ENCODE measurements around the gene CELSR3. TPM values are rescaled to one million over a fixed set of nuclear protein-coding genes. Genes with fewer than 3 reads are reported as not detected.

Gene CELSR3
- total RNA-seq, 2 experiments from 2014 or later, result 20.9 to 24.0 TPM

DNA sequence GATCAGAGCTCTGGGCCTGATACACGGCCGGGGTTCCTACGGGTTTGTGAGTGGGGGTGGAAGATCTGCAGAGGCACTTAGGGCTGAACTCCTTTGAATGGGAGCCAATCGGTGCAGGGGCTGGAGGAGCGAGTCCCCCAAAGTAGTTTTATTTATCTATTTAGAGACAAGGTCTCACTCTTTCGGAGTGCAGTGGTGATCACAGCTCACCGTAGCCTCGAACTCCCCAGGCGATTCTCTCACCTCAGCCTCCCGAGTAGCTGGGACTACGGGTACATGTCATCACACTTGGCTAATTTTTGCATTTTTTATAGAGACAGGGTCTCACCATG, 1.6 kb upstream of the CELSR3 start:
- H3K4me1 Mint-ChIP-seq, result peaks cover 19% of the 10 kb centered on the region
- H3K4me3 Mint-ChIP-seq, result peak overlapping the region; percentile 89
- H3K27me3 Mint-ChIP-seq, result peaks cover 14% of the 10 kb centered on the region
- peaks cover 5% of the 10 kb centered on the region for H3K36me3 Mint-ChIP-seq
- DNase-seq (no peak), ATAC-seq (no peak)
- no peak overlapping the region for H3K27ac Mint-ChIP-seq
- no peaks in the 10 kb centered on the region for H3K9me3 Mint-ChIP-seq (ENCODE audit: low read depth)
- CTCF ChIA-PET, result interaction anchor here (0.6 to 3.8 kb wide), 11 partner anchors 9 to 234 kb away, joined by 3 to 19 read pairs (median 4); partner anchors contain the start of genes IP6K2, NCKIPSD, SLC25A20 and SLC26A6

DNA sequence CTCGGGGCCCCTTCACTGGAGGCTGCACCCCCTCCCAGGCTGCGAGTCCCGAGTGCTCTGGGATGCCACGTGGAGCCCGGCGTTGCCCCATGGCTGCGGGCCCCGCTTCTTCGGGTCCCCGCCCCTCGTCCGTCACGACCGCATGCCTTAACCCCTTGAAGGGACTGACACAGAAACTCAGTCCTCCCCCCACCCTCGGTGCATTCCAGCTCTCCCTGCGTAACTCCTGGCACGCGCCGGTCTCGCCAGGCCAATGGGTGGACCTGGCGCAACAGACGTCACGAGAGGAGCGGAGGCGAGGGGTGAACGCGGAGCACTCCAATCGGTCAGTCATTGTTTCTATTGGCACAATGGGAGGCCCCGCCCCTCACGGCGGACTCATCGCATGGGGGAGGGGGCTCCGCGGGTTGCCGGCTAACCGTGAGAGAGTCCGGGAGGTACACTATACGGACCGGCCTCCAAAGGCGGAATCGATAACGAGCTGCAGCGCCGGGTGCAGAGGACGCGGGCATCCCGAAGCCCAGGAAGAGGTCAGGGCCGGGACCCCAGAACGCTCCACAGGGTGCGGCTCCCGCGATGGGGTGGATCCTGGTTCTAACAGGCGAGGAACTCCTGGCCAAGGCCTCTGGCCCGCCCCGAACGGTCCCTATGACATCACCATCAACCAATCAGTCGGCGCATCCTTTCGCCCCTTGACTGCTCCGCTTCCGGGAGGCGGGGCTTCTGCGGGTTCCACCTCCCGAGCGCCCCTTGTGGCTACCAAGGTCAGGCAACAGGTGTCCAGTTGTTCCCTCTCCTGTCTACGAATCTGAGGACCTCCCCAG, 1.0 kb upstream of the CELSR3 start:
- peaks cover 14% of the 10 kb centered on the region for H3K27me3 Mint-ChIP-seq
- H3K36me3 Mint-ChIP-seq, result peaks cover 5% of the 10 kb centered on the region

DNA sequence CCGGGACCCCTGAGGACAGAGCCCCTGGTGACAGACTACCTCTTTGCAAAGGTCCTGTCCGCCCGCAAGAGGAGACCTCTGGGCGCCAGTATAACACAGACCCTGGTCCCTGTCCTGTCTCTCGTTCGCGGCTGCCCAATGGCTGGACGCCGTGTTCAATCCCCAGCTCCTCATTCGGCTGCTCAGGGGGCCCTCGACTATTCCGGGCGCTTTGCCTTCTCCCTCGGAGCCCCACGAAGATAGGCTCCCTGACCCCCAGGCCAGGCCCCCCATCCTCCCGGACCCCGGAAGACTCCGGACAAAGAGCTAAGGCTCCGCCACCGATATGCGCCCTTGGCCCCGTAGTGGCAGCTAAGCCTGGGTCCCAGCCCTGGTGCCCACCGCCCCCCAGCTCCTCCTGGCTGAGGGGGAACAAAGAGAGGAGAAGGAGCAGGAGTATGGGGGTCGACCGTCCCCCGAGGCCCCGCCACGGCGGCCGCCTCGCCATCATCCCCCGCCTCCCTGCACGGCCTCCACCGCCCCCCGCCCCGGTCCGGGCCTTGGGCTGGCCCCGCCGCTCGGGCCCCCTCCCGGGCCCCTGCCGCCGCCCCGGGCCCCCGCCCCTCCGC, 437 bp downstream of the CELSR3 start:
- Mint-ChIP-seq H3K4me1 (peaks cover 27% of the 10 kb centered on the region), H3K9me3 (ENCODE audit: low read depth) (no peaks in the 10 kb centered on the region), H3K4me3 (peak overlapping the region; percentile 89), H3K27me3 (peaks cover 14% of the 10 kb centered on the region), H3K36me3 (peaks cover 3% of the 10 kb centered on the region), H3K27ac (no peak overlapping the region)
- CTCF ChIA-PET, result interaction anchor here (0.8 to 3.8 kb wide), 6 partner anchors 22 to 362 kb away, joined by 3 to 19 read pairs (median 4); partner anchors contain the start of genes NCKIPSD and SLC26A6
- no peak for ATAC-seq
- no peak for DNase-seq

More for the DNA sequence above, 1.0 kb upstream of the CELSR3 start:
- Mint-ChIP-seq H3K27ac (peak overlapping the region; percentile 93), H3K9me3 (ENCODE audit: low read depth) (no peaks in the 10 kb centered on the region), H3K4me1 (peaks cover 19% of the 10 kb centered on the region), H3K4me3 (peak overlapping the region; percentile 89)
- peak; percentile 98 for DNase-seq
- CTCF ChIA-PET, result interaction anchor here (0.6 to 3.8 kb wide), 15 partner anchors 10 to 358 kb away, joined by 3 to 19 read pairs (median 4); partner anchors contain the start of genes IP6K2, NCKIPSD, NDUFAF3 and SLC25A20
- ATAC-seq, result peak; percentile 92

DNA sequence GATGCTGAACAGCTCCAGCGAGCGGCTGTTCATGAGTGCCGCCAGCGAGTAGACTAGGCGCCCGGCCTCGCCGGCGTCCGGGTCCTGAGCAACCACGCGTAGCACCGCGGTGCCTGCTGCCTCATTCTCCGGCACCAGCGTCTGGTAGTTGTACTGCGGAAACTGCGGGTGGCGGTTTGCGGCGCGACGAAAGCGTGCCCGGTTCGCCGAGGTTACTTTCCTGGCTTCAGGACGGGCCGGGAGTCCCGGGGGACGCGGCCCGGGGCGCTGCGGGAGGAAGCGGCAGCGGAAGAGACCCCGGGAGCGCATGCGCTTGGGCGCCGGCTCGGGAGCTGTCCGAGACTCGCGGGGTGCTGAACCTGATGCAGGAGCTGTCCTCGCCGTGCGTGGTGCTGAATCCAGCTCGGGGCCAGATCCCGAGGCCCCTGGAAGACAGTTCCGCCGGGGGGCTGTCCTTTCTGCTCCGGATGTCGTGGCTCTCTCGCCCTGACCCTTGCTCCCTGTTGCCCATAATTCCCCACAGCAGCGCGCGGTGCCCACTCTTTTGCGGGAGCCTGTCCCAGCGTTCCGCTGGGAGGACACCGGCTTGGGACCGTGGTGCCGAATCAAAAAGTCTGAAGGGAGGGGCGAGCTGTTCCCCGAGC, 1.1 kb downstream of the CELSR3 start:
- Mint-ChIP-seq H3K36me3 (peaks cover 3% of the 10 kb centered on the region), H3K4me1 (peaks cover 33% of the 10 kb centered on the region), H3K4me3 (peak overlapping the region; percentile 49), H3K27me3 (peaks cover 14% of the 10 kb centered on the region), H3K9me3 (ENCODE audit: low read depth) (no peaks in the 10 kb centered on the region), H3K27ac (no peak overlapping the region)
- ATAC-seq (peak; percentile 9), DNase-seq (peak; percentile 82)
- CTCF ChIA-PET, result interaction anchor here (0.8 to 3.8 kb wide), 4 partner anchors 25 to 361 kb away, joined by 3 to 19 read pairs (median 9); partner anchors contain the start of genes NCKIPSD and SLC26A6

DNA sequence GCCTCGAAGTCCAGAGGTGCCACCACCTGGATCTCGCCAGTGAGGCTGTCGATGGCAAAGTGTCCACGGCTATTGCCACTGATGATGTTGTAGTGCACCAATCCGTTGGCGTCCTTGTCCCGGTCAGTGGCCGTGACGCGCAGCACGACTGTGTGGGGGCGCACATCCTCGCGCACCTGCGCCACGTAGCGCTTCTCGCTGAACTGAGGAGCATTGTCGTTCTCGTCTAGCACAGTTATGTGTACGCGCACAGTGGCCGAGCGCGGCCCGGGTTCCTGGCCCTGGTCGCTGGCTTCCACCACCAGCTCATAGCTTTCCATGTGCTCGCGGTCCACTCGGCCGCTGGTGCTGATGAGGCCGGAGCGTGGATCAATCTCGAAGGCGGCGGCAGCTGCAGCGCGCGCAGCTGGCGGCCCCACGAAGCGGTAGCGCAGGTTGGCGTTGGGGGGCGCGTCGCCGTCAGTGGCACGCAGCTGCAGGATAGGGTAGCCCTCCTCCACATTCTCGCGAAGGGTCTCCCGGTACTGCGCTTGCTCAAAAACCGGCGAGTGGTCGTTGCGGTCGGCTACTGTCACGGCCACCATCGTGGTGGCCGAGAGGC, 1.8 kb downstream of the CELSR3 start:
- Mint-ChIP-seq H3K27me3 (peaks cover 14% of the 10 kb centered on the region), H3K9me3 (ENCODE audit: low read depth) (no peaks in the 10 kb centered on the region), H3K4me3 (no peak overlapping the region), H3K4me1 (peaks cover 35% of the 10 kb centered on the region), H3K36me3 (peaks cover 1% of the 10 kb centered on the region), H3K27ac (no peak overlapping the region)
- DNase-seq, result no peak
- ATAC-seq, result no peak
- CTCF ChIA-PET, result interaction anchor here (3.8 kb wide), 1 partner anchor 26 kb away, joined by 19 read pairs; the partner anchor contains the start of gene SLC26A6

DNA sequence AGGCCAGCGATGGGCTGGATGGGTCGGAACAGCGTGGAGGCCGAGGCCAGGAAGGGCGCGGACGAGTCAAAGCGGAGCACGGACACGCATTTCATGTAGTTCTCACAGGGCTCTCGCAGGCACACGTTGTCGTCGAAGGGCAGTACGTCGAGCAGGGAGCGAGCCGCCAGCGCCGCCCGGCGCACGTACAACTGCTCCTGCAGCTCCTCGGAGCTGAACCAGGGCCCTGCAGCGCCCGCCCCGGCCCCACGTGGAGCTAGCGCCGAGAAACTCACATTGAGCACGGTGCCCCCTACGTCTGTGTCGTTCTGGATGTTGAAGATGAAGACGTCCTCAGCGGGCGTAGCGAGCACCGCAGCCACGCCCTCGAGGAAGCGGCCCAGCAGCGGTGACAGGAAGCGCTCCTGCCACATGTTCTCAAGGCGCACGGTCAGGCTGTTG, 5.8 kb downstream of the CELSR3 start:
- no peaks in the 10 kb centered on the region for H3K9me3 Mint-ChIP-seq (ENCODE audit: low read depth)
- H3K36me3 Mint-ChIP-seq, result peaks cover 7% of the 10 kb centered on the region
- peaks cover 34% of the 10 kb centered on the region for H3K4me1 Mint-ChIP-seq
- peak overlapping the region; percentile 90 for H3K27ac Mint-ChIP-seq
- CTCF ChIA-PET, result interaction anchor here (1.0 to 2.0 kb wide), 9 partner anchors 22 to 221 kb away, joined by 3 to 11 read pairs (median 4); partner anchors contain the start of genes NCKIPSD, PFKFB4 and SLC26A6
- ATAC-seq (peak; percentile 18), DNase-seq (peak; percentile 76)
- H3K27me3 Mint-ChIP-seq, result peaks cover 4% of the 10 kb centered on the region
- H3K4me3 Mint-ChIP-seq, result peak overlapping the region; percentile 75

DNA sequence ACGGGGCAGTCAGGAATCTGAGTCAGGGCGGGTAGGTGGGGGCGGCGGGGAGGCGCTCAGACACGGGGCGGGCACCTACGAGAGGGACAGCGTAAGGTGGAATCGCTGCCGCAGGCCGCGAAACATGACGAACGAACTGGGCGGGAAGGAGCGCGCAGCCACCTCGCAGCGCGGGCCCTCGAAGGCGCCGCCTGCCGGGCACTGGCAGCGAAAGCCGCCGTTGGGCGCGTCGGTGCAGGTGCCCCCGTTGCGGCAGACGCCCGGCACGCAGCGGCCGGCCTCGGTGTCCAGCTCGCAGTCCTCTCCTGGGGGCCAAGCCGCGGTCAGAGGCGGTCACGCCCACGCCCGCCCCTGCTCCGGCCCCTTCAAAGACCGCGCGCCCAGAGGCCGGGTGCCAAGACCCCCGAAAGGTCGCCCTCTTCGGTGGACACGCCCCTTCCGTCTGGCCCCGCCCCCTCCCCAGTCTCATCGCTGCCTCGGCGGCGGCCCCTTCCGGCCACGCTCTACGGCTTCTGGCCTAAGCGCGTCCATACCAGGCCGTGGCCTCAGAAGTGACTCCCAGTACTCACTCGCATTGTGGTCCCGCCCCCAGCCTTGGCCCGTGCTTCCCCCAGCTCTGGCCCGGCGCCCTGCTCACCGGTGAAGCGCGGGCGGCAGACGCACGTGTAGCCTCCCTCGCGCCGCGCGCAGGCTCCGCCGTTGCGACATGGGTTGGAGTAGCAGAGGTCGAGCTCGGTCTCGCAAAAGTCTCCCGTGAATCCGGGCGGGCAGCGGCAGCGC, 6.4 kb downstream of the CELSR3 start:
- no peaks in the 10 kb centered on the region for H3K27me3 Mint-ChIP-seq
- no peaks in the 10 kb centered on the region for H3K9me3 Mint-ChIP-seq (ENCODE audit: low read depth)
- H3K27ac Mint-ChIP-seq, result peak overlapping the region; percentile 90
- DNase-seq, result peak; percentile 92
- peak overlapping the region; percentile 75 for H3K4me3 Mint-ChIP-seq
- peak; percentile 82 for ATAC-seq
- H3K4me1 Mint-ChIP-seq, result peaks cover 31% of the 10 kb centered on the region
- CTCF ChIA-PET, result interaction anchor here (1.0 to 2.0 kb wide), 10 partner anchors 21 to 220 kb away, joined by 3 to 11 read pairs (median 4); partner anchors contain the start of genes NCKIPSD, PFKFB4 and SLC26A6
- peaks cover 7% of the 10 kb centered on the region for H3K36me3 Mint-ChIP-seq

DNA sequence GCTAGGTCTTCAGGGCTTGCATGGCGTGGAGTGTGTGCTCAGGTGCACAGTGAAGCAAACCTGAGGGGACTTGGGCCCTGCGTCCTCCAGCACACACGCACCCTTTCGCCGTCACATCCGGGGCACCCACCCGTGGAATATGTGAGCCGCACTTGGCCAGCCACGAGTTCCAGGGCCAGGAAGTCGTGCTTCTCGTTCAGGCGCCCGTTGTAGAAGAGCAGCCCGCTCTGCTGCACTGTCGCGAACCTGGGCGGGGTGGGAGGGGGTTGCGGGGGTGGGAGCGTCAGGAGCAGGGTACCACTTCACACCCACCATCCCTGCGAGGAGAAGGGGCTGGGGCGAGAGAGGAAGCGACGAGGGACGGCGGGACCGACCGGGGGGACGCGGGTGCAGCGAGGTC, 7.1 kb downstream of the CELSR3 start:
- Mint-ChIP-seq H3K4me3 (peak overlapping the region; percentile 75), H3K27ac (peak overlapping the region; percentile 87), H3K36me3 (peaks cover 7% of the 10 kb centered on the region), H3K27me3 (no peaks in the 10 kb centered on the region), H3K9me3 (ENCODE audit: low read depth) (no peaks in the 10 kb centered on the region), H3K4me1 (peaks cover 28% of the 10 kb centered on the region)
- peak; percentile 86 for DNase-seq
- peak; percentile 47 for ATAC-seq
- CTCF ChIA-PET, result interaction anchor here (1.3 to 2.0 kb wide), 3 partner anchors 20 to 220 kb away, joined by 4 to 7 read pairs (median 5); partner anchors contain the start of genes PFKFB4 and SLC26A6

DNA sequence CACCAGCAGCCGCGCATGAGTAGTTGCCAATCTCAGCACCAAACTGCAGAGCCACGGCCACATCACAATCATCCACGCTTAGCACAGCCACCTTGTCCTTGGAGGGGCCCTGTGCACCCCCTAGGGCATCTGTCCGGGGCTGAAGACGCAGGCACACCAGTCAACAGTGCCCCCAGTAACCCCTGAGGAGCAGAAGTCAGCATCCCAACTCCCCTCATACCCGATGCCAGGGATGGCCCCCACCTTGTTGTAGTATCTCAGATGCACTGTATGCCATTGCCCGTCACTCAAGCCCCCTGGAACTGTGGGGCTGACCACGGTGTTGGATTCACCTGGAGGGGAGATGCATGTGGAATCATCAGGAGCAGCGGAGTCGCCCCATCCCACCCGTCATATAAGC, 7.6 kb downstream of the CELSR3 start:
- DNase-seq, result no peak
- no peaks in the 10 kb centered on the region for H3K27me3 Mint-ChIP-seq
- H3K36me3 Mint-ChIP-seq, result peaks cover 7% of the 10 kb centered on the region
- peaks cover 28% of the 10 kb centered on the region for H3K4me1 Mint-ChIP-seq
- H3K4me3 Mint-ChIP-seq, result peak overlapping the region; percentile 75
- no peak for ATAC-seq
- CTCF ChIA-PET, result interaction anchor here (1.1 to 2.0 kb wide), 2 partner anchors 19 to 31 kb away, joined by 3 to 7 read pairs; partner anchors contain the start of genes NCKIPSD and SLC26A6
- H3K9me3 Mint-ChIP-seq (ENCODE audit: low read depth), result no peaks in the 10 kb centered on the region
- peak overlapping the region; percentile 87 for H3K27ac Mint-ChIP-seq

DNA sequence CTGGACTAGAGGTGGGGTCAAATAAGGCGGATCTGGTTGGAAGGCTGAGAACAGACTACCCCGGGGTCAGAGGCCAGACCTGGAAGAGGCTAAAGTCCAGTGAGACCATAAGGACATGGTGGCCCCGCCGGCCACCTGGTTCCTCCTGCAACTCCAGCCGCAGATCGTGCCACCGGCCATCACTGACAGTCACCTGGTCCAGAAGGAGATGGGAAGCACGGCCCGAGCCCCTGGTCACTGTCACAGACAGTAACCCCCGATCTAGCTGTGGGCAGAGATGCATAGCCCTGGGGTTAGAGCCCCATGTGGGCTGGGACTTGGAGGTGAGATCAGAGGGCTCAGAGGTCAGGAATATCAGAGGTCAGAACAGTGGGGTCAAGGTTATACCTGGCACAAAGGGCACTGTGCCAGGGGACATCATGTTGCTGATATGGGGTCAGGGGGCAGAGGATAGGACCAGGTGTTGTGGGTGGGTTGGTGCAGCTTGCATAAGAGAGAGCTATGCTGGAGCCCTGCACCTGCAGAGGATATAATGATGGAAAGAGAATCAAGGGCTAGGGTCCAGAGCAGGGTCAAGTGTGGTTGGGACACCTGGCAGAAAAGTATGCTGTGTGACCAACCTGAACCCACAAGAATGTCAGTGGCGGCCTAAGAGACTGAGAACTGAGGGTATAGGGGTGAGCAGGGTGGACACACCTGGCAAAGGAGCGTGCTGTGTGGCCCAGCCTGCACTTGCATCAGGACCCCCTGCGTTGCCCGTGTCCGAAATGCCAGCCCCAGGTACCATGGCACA, 9.6 kb downstream of the CELSR3 start:
- H3K4me1 Mint-ChIP-seq, result peaks cover 28% of the 10 kb centered on the region
- CTCF ChIA-PET, result interaction anchor here (1.0 kb wide), 1 partner anchor 32 kb away, joined by 3 read pairs; no protein-coding TSS in a partner anchor
- H3K9me3 Mint-ChIP-seq (ENCODE audit: low read depth), result no peaks in the 10 kb centered on the region
- H3K27me3 Mint-ChIP-seq, result no peaks in the 10 kb centered on the region
- H3K36me3 Mint-ChIP-seq, result peaks cover 9% of the 10 kb centered on the region
- no peak overlapping the region for H3K27ac Mint-ChIP-seq
- H3K4me3 Mint-ChIP-seq, result no peak overlapping the region
- DNase-seq (no peak), ATAC-seq (no peak)

DNA sequence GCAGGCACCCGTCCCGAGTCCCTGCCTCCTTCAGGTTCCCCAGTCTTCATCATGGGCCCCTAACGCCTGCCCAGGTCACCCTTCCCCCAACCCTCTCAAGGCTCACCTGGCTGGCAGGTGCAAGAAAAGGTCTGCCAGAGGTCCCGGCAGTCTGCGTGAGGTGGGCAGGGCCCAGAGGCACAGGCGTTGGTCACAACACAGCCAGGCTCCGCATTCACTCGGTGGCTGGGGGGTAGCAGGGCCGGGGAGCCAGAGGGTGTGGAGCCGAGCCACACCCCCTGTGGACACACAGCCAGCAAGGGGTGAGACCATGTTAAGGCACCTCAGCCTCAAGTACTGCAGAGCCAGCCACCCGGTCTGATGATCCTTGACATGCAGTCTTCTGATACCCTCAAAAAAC, 10.9 kb downstream of the CELSR3 start:
- CTCF ChIA-PET, result interaction anchor here (1.0 kb wide), 1 partner anchor 33 kb away, joined by 3 read pairs; no protein-coding TSS in a partner anchor
- Mint-ChIP-seq H3K4me3 (no peak overlapping the region), H3K36me3 (peaks cover 9% of the 10 kb centered on the region), H3K9me3 (ENCODE audit: low read depth) (no peaks in the 10 kb centered on the region), H3K4me1 (peaks cover 15% of the 10 kb centered on the region), H3K27me3 (no peaks in the 10 kb centered on the region), H3K27ac (no peak overlapping the region)
- DNase-seq (no peak), ATAC-seq (no peak)

All from activated CD8-positive, alpha-beta memory T cell treated with anti-CD3 and anti-CD28 coated beads, Interleukin-2, amount 10 ng/mL, durations not matched to agents 7 days and 5 days (primary cell).